Stimulated activated CD4-positive, alpha-beta T cell treated with anti-CD3 and anti-CD28 coated beads, Interleukin-12 subunit alpha, Interleukin-12 subunit beta, amount 100 ng/mL, for 4 hours (primary cell): ENCODE results near the gene NUP160.
"Not testable (repeated sequence)": the region's sequence is repeated elsewhere in the genome, so short reads cannot be mapped to it uniquely, and the experiment has no call there.

Experiments
- DNase-seq: peaks from one replicate; pipeline ENCODE4 v3.0.0-alpha.2; 2020

Gene NUP160

DNA sequence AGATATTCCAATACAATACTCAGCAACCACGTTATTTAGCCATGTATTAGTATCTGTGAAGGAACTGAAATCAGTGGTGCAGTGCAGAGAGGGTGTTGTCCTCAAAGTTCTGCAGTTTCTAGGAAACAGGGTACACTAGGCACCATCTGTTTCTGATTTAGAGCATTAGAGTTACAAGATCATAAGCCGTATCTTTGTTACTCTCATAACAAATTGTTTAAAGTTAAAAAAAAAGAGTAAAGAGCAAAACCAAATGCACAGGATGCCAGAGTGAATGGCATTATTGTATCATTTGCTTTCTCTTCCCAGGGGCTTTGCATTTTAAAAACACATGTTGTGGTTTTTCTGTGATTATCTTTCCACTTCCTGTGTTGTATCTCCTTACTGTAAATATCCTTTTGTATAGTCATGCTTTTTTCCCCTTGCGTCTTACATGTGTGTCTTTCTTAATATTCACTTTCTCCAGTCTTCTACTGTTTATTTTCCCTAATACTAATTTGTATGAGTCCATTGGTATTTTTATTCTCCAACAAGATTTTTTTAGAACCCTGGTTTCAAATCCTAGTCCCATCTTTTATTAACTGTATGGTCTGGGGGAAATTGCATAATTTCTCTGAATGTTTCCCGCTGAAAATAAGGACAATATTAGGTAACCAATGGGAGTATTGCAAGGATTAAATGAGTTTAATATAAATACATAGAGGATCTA, 15.2 kb upstream of the NUP160 start:
- no peak for DNase-seq

DNA sequence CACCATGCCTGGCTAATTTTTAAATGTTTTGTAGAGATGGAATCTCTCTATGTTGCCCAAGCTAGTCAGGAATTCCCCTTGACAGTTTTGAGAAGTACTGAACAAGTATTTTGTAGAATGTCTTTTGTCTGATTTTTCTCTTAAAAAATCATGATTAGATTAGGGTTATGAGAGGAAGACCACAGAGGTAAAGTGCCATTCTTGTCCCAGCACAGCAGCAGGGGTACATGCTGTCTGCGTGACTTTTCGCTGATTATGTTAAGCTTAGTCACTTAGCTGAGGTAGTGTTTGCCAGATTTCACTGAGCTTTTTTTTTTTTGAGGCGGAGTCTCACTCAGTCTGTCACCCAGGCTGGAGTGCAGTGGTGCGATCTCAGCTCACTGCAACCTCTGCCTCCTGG, 13.6 kb upstream of the NUP160 start:
- no peak for DNase-seq

DNA sequence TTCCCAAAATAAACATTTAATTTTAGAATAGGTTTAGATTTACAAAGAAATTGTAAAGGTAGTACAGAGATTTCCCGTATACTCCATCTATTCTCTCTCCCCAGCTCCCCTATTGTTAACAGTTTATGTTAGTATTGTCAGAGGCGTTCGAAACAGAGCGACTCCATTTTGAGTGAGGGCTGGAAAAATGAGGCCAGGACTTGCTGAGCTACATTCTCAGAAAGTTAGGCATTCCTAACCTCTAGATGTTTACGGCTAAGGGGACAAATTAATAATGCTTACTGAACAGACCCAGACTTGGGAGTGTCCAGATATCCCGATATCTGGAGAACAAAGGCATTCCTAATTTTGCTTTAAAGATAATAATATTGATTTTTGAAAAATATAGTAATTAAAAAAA, 12.4 kb upstream of the NUP160 start:
- DNase-seq = no peak

- no peak for DNase-seq
Measured at GRCh38 chr11:47857892-47858543, 9.9 kb upstream of the NUP160 start.

DNA sequence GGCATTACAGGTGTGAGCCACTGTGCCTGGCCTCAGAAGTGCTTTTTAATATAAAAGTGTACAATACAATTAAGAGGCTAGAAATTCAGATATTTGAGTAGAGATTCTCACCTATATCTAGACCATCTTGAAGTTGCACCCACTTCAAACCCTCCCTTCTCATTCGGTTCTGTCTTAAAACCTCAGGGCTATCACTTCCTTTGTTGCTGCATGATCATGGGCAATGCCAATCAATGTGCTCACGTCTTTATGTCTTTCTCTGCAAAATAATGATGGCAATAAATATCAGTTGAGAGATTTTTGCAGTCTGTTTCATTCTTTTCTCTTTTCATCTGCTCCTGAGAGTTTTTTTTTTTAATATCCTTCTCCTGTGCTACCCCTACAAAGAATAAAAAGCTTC, 9.3 kb upstream of the NUP160 start:
- DNase-seq = no peak

GRCh38 chr11:47856186-47856585, 8.0 kb upstream of the NUP160 start:
- DNase-seq = no peak

DNA sequence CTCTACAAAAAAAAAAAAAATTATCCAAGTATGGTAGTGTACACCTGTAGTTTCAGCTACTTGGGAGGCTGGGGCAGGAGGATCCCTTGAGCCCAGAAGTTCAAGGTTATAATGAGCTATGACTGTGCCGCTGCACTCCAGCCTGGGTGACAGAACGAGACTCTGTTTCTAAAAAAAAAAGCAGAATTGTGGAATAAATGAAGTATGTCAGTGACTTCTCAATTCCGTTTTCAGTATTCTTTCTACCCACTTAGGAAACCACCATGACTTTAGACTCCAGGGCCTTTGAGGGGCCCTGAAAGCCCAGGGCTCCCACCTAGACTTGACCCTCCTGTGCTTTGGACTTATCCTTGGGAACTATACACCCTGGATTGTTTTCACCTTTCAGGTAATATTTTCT, 6.5 kb upstream of the NUP160 start:
- DNase-seq = no peak

DNA sequence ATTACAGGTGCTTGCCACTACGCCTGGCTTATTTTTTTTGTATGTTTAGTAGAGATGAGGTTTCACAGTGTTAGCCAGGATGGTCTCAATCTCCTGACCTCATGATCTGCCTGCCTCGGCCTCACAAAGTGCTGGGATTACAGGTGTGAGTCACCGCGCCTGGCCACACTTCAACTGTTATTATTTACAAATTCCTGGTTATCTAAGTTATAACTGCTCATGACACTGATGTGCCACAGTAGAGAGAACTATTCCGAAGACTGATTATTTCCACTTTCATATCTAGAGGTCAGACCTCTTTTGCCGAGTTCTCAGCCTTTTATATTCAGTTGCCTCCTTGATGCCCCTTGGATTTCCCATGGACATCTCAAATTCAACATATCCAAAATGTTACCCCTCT, 3.9 kb upstream of the NUP160 start:
- no peak for DNase-seq

DNA sequence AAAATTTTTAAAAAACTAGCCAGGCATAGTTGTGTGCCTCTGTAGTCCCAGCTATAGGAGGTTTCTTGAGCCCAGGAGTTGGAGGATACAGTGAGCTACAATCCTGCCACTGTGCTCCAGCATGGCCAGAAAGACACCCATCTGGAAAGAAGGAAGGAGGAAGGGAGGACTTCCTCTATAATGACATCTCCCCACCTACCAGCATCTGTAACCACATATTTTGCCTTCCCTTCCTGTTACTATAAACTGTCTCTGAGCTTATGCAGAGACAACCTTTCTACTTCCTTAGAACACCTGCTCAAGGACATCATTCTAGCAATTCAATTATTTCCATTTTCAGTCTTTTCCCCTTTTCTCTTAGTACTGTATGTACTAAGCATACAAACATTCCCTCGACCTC, 2.2 kb upstream of the NUP160 start:
- no peak for DNase-seq

DNA sequence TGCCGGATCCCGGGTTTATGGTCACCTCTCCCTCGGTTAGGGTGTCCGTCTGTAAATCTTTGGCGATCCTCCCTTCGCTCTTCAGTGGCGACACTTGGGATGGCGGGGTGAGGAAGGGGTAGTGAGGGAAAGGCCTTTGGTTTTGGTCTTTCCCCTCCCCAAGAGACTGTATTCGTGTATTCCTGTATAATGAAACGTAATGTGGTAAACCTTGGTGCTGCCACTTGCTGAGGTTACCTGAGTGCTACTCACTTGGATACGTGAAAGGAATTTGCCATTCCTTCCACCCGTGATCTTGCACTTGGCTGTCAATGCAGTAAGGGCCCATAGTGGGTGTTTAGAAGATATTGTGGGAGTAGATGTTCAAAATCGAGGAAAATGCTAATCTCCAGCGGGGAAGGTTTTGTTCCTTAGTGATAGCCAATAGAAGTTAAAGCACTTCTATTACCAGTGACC, 578 bp upstream of the NUP160 start:
- no peak for DNase-seq

GRCh38 chr11:47847537-47847891, 636 bp downstream of the NUP160 start:
- DNase-seq = no peak

GRCh38 chr11:47846998-47847397, 1.2 kb downstream of the NUP160 start:
- no peak for DNase-seq

GRCh38 chr11:47843361-47844055, 4.6 kb downstream of the NUP160 start:
- no peak for DNase-seq

DNA sequence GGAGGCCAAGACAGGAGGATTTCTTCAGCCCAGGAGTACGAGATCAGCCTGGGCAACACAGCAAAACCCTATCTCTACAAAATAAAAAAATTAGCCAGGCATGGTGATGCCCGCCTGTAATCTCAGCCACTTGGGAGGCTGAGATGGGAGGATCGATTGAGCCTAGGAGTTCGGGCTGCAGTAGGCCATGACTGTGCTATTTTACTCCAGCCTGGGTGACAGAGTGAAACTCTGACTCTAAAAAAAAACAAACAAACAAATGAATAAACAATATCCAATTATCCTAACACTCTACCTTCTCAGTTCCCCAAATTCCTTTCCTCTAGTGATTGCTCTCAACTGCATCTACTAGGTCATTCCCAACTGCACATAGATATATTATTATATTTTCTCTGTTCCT, 5.4 kb downstream of the NUP160 start:
- DNase-seq = no peak

DNA sequence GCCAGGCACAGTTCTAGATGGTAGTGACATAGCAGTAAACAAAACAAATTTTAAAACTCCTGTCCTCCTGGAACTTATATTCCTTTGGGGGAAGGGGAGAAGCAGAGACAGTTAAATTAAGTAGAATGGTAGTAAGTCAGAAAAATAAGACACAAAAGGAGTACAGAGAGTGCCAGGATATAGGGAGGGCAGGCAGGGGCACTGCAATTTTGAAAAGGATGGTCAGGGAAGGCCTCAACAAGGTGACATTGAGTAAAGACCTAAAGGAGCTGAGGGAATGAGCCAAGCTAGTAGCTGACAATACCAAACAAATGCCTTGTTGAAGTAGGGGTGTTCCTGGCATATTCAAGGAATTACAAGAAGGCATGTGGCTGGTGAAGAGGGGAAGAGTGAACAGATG, 10.2 kb downstream of the NUP160 start:
- DNase-seq = no peak

GRCh38 chr11:47837292-47837691, 10.9 kb downstream of the NUP160 start:
- DNase-seq = no peak

DNA sequence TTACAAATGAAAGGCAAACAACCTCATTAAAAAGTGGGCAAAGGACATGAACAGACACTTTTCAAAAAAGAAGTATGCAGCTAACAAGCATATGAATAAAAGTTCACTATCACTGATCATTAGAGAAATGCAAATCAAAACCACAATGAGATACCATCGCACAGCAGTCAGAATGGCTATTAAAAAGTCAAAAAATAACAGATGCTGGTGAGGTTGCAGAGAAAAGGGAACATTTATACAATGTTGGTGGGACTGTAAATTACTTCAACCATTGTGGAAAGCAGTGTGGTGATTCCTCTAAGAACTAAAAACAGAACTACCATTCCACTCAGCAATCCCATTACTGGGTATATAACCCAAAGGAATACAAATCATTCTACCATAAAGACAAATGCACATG, 18.1 kb downstream of the NUP160 start:
- DNase-seq = not testable (repeated sequence)

DNA sequence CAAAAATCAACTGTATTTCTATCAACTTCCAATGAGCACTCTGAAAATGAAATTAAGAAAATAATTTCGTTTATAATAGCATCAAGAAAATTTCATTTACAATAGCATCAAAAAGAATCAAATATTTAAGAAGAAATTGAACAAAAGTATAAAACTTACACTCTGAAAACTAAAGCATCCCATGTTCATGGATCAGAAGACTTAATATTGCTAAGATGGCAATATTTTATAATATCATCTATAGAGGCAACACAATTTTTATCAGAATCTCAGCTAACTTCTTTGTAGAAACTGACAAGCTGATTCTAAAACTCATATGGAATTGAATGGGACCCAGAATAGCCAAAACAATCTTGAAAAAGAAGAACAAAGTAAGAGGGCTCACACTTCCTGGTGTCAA, 19.9 kb downstream of the NUP160 start:
- no peak for DNase-seq

- DNase-seq = not testable (repeated sequence)
Measured at GRCh38 chr11:47822664-47823063, 25.5 kb downstream of the NUP160 start.

GRCh38 chr11:47819743-47820142, 28.4 kb downstream of the NUP160 start:
- no peak for DNase-seq

GRCh38 chr11:47800759-47801158, 47.4 kb downstream of the NUP160 start:
- no peak for DNase-seq

DNA sequence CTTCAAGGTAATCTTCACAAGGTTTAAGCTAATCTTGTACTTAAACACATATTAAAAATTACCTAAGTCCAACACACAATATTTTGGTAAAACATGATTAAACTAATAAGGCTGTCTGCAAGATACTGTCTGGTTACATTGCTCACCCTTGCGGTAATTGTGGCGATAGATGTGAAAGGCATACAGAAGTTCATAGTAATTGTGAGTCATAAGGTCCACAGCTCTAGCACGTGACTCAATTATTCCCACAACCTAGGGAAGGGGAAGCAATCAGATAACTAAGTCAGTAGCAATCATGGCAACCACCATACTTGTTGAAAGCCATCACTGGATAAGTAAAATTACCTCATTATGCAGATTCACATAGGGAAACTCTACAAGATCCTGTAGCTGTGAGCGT, 50.5 kb downstream of the NUP160 start:
- DNase-seq = peak; percentile 10

DNA sequence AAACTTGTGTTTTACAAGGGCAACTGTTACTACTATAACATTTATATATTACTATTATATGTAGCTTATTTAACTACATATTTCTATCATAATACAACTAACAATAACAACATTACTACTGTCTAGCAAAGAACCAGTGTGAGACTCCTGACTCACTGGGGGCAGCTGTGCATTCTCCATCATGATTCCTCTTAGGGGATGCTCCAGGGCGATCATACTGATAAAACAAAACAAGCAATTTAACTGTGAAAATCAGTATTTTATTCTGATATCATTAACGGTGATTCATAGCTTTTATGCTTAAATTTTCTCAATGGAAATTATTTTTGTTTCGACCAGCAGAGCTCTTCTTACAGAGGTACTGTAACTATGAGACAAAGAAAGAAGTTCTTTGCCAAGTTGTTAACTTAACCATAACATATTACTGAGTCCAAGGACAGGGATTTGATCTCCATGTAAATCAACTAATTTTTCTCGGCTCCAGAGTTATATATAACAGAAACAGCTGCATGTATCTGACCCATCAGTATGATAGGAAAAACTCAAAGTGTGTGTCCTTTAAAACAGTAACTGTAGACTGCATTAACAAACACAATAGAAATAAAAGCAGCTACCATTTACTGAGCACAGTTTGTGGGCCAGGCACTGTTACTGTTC, 56.2 kb downstream of the NUP160 start:
- DNase-seq = no peak

- DNase-seq = not testable (repeated sequence)
Measured at GRCh38 chr11:47790017-47790416, 58.1 kb downstream of the NUP160 start.
